C4-2B (cell line): ENCODE data around the gene ITGA11.

Experiments
- H3K27ac ChIP-seq: fragments of 450-650 bp; 2 replicates; pipeline ENCODE4 v1.5.1; 2017
- ZFX ChIP-seq: fragments of 450-650 bp; IDR thresholded peaks from 2 replicates; pipeline ENCODE4 v1.6.1; 2017
- TF ChIP-seq, protein P1 (sequence below): fragments of 450-650 bp; conservative IDR thresholded peaks from 2 replicates; pipeline ENCODE4 v1.5.1; 2017; ENCODE audit warnings: mild to moderate bottlenecking

ITGA11 gene

DNA sequence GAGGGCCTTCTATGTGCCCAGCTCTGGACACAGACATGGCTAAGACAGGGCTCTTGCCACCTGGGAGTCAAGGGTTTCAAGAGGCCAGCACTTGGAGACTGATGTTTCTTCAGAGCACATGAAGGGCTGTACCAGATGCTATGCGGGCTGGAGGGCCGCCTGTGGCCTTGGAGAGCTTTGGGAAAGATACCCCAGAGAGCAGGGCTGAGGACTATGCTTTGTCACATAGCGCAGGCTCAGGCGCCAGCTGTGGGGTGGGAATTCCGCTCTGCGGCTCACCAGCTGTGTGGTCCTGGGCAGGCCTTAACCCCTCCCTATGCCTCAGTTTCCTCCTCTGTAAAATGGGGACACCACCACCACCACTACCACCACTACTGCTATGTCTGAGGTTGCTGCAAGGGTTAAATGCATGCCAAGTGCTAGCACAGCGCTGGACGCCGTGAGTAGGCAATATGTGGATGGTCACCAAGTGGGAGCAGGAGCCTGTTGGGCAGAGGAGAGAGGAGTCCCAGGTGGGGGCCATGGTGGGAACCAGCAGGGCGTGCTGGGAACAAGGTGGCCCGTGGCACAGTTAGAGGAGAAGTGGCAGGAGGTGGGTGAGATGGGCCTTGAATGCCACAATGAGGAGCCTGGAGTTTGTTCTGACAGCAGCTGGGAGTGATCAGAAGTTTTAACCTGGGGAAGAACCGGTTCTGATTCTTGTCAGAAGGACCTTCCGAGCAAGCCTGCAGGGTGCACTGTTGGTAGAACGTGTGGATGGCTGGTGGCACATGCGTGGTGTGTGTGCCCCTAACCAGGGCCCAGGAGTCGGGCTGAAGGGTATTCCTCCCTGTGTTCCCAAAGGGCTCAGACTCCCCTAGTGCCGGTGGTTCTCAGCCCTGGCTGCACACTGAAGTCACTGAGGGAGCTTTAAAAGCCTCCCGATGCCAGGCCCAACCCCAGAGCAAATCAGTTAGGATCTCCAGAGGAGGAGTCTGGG lies 112.7 kb downstream of the ITGA11 start:
- H3K27ac ChIP-seq: no peak overlapping the region
- TF ChIP-seq ZFX: no peak
- TF ChIP-seq, protein P1, sequence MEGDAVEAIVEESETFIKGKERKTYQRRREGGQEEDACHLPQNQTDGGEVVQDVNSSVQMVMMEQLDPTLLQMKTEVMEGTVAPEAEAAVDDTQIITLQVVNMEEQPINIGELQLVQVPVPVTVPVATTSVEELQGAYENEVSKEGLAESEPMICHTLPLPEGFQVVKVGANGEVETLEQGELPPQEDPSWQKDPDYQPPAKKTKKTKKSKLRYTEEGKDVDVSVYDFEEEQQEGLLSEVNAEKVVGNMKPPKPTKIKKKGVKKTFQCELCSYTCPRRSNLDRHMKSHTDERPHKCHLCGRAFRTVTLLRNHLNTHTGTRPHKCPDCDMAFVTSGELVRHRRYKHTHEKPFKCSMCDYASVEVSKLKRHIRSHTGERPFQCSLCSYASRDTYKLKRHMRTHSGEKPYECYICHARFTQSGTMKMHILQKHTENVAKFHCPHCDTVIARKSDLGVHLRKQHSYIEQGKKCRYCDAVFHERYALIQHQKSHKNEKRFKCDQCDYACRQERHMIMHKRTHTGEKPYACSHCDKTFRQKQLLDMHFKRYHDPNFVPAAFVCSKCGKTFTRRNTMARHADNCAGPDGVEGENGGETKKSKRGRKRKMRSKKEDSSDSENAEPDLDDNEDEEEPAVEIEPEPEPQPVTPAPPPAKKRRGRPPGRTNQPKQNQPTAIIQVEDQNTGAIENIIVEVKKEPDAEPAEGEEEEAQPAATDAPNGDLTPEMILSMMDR: no peak

DNA sequence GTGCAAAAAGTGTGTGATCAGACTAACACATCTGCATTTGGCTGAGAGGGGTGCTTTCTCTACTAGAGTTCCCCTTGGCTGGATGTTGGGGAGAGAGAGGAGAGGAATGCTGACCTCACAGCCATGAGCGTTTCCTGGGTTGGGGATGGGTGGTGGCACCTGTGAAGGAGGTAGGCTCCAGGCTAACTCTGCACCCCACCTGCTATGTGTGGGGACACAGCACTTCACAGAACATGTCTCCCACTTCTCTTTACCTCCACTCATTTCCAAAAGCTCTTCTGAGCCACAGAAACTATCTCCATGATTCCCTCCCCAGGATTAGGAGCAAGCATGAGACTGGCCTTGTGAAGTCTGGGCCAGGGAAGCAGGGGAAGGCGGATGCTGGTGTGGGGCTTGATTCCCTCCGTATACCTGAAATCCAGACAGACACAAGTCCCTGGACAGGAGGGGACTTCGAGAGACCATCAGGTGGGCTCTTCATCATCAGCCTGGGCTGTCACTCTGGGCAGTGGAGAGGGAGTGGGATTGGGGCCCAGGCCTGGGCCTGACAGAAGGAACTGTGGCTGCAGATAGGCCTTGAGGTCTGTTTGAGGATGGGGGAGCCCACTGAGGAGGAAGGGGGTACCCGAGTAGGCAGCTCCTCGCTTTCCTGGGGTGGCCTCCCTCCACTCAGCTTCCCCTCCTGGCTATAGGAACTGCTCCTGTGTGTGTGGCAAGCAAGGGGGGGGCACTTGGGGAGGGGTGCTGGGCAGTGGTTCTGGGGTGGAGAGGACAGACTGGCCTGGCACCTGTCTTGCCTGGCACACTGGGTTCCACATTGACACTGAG lies 113.7 kb downstream of the ITGA11 start:
- TF ChIP-seq ZFX: no peak
- TF ChIP-seq, protein P1: no peak
- no peak overlapping the region for H3K27ac ChIP-seq

DNA sequence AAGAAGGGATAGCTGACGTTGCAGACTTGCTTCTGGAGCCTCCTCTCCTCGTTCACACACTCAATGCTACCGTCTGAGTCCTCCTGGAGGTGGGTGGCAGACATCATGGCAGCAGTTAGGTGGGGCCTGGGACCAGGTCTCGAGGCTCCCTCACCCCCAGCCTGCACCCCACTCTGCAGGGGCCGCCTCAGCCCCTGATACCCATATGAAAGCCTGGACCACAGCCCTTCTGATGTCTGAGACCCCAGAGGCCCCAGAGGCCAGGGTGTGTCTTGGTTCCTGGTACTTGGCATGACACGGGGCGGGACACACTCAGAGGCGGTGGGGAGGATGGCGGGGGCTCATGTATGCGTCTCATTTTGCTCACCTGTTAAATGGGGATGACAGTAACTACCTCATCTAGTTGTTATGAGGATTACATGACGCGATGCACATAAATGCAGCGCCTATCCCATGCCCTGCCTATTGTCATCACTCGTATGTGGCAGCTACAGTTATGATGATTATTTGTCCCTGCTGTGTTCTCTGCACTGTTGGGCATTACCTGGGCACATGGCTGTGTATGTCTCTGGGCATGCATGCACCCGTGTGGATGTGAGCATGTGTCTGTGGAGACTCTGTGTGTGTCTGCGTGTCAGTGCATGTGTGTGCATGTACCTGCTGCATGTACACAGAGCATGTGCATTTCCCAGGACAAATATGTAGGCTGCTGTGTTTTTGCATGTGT lies 114.5 kb downstream of the ITGA11 start:
- TF ChIP-seq, protein P1: no peak
- TF ChIP-seq ZFX: no peak
- H3K27ac ChIP-seq: no peak overlapping the region

DNA sequence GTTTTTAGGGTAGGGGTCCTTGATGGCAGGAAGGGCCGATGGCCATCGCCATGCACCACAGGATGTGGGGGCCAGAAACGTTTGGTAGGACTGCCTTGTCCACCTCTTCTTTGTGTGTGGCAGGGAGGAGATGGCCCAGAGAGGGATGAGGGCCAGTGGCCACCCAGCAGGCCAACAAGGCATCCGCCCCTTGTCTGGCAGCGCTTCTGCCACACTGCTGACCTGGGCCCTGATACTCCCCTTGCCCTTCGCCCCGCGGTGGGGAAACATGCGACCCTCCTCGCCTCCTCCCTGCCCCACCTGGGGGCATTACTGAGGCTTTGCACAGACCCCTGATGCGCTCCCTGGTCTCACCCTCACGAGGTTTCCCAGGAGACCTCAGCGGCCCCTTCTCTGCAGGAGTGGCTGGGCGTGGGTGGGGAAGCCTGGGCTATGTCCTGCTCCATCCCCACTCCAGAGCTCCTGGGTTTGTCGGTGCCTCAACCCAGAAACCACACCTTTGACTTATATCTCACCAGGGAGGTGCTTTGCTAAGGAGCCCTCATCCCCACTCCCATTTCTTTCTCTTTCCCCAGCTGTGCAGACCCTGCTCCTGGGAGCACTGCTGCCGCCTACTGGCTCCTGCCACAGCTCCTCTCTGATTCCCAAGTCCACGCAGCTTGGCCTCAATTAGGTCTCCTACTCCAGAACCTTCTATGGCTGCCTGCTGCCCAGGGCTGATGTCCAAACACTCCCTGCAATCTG lies 115.7 kb downstream of the ITGA11 start:
- TF ChIP-seq, protein P1: peak; percentile 67
- TF ChIP-seq ZFX: no peak
- H3K27ac ChIP-seq: no peak overlapping the region

DNA sequence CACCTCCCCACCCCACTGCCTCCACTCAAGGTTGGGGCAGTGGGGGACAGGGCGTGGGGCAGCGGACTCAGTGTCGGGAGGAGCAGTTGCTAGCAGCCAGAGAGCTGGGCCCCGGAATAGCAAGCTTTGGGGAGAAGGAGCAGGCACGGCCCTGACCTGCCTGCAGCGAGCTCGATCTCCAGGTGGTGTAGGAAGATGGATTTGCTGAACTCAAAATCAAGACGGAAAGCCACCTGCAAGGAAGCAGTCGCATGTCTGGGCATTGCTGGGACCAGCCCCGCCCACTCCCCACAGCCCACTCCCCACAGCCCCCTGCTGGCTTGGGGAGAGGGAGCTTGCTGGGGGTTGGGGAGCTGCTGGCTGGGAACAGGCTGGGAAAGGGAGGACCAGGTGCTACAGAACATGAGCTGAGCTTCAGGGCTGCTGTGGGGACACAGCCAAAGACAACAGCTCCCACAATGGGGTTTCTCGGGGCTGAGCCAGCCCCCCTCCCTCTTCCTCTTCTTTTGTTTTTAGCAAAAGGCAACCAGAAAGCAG lies 116.4 kb downstream of the ITGA11 start:
- H3K27ac ChIP-seq: no peak overlapping the region
- TF ChIP-seq, protein P1: no peak
- TF ChIP-seq ZFX: no peak

DNA sequence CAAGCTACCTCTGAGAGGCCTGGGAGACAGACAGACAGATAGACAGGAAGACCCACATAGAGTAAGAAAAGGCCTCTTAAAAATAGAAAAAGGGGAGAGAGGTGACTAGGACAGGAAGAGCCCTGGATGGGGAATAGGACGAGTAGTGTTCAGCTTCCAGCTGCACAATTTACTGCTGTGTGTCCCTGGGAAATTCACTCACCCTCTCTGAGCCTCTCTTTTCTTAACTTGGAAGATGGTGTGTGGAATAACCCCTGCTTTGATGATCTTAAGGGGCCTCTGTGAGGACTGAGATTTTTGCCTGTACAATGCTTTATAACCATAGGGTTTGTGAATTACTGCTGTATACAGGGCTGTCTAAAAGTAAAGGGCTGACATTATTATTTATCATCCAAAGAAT lies 116.9 kb downstream of the ITGA11 start:
- no peak overlapping the region for H3K27ac ChIP-seq
- TF ChIP-seq ZFX: no peak
- TF ChIP-seq, protein P1: no peak
